DOHH2 (cell line): ENCODE measurements around the gene EGF.

ENCODE experiments used
- H3F3A ChIP-seq: fragments of 200-600 bp; sonication (generic), shearing (Covaris generic); 2 replicates; pipeline ENCODE4 v1.6.0; 2016; ENCODE audit warnings: antibody characterized with exemption, mild to moderate bottlenecking; ENCODE audit not compliant: control insufficient read depth, insufficient read depth
- H3K27ac ChIP-seq: fragments of 200-600 bp; sonication (generic); 2 replicates; pipeline ENCODE4 v1.5.1; 2014; ENCODE audit warnings: low read depth, mild to moderate bottlenecking, low read length, moderate library complexity
- H3K27me3 ChIP-seq: fragments of 200-600 bp; sonication (generic); 2 replicates; pipeline ENCODE4 v1.6.1; 2014; ENCODE audit warnings: mild to moderate bottlenecking, low read length, mixed read lengths; ENCODE audit not compliant: control insufficient read depth
- H3K36me3 ChIP-seq: fragments of 200-600 bp; sonication (generic); 2 replicates; pipeline ENCODE4 v1.6.1; 2014; ENCODE audit warnings: mild to moderate bottlenecking, low read length, moderate library complexity, mixed read lengths; ENCODE audit not compliant: control insufficient read depth
- H3K4me1 ChIP-seq: fragments of 200-600 bp; sonication (generic); 2 replicates; pipeline ENCODE4 v1.6.1; 2014; ENCODE audit warnings: mild to moderate bottlenecking, low read length, mixed read lengths; ENCODE audit not compliant: control insufficient read depth
- H3K4me2 ChIP-seq: fragments of 200-600 bp; sonication (generic); 2 replicates; pipeline ENCODE4 v1.6.0; 2014; ENCODE audit warnings: mild to moderate bottlenecking, low read length, moderate library complexity
- H3K4me3 ChIP-seq: fragments of 200-600 bp; sonication (generic); 2 replicates; pipeline ENCODE4 v1.5.1; 2014; ENCODE audit warnings: mild to moderate bottlenecking, low read length, mixed read lengths
- H3K79me2 ChIP-seq: fragments of 200-600 bp; sonication (generic); 2 replicates; pipeline ENCODE4 v1.6.1; 2014; ENCODE audit warnings: mild to moderate bottlenecking, low read length, mixed read lengths; ENCODE audit not compliant: control insufficient read depth
- H3K9me2 ChIP-seq: fragments of 200-600 bp; sonication (generic); replicated peaks from 2 replicates; pipeline ENCODE4 v1.6.1; 2014; ENCODE audit warnings: mild to moderate bottlenecking, low read length, mixed read lengths; ENCODE audit not compliant: control insufficient read depth
- H3K9me3 ChIP-seq: fragments of 200-600 bp; sonication (generic); 2 replicates; pipeline ENCODE4 v1.6.1; 2014; ENCODE audit warnings: antibody characterized with exemption, low read length, mixed read lengths; ENCODE audit not compliant: control insufficient read depth, insufficient read depth
- H4K20me1 ChIP-seq: fragments of 200-600 bp; sonication (generic); 2 replicates; pipeline ENCODE4 v1.6.0; 2014; ENCODE audit warnings: low read depth, mild to moderate bottlenecking, antibody characterized with exemption, low read length, moderate library complexity; ENCODE audit not compliant: control insufficient read depth, insufficient read depth
- CTCF ChIP-seq: fragments of 200-600 bp; sonication (generic); IDR thresholded peaks from one replicate; pipeline ENCODE4 v1.5.1; 2014; ENCODE audit warnings: antibody characterized with exemption, mild to moderate bottlenecking, low read depth, low read length; ENCODE audit not compliant: poor library complexity, severe bottlenecking
- EZH2phosphoT487 ChIP-seq: fragments of 200-600 bp; sonication (generic); IDR thresholded peaks from 2 replicates; pipeline ENCODE4 v1.6.1; 2017; ENCODE audit warnings: borderline replicate concordance, mild to moderate bottlenecking, antibody characterized with exemption, low read length, moderate library complexity, mixed read lengths

EGF gene

GRCh38 chr4:110010797-110011196, 98.1 kb downstream of the EGF start:
- Histone ChIP-seq H3K36me3 (no peaks in the 10 kb centered on the region), H3K79me2 (no peaks in the 10 kb centered on the region), H4K20me1 (no peaks in the 10 kb centered on the region), H3K27me3 (peaks cover 8% of the 10 kb centered on the region), H3K4me3 (no peak overlapping the region), H3K9me3 (no peaks in the 10 kb centered on the region), H3K9me2 (no peaks in the 10 kb centered on the region), H3K4me2 (no peak overlapping the region), H3K27ac (no peak overlapping the region), H3K4me1 (no peaks in the 10 kb centered on the region), H3F3A (no peaks in the 10 kb centered on the region)
- TF ChIP-seq CTCF: no peak
- TF ChIP-seq EZH2phosphoT487: no peak

GRCh38 chr4:110012917-110013316, 100.2 kb downstream of the EGF start:
- Histone ChIP-seq H3F3A (no peaks in the 10 kb centered on the region), H3K4me2 (no peak overlapping the region), H3K79me2 (no peaks in the 10 kb centered on the region), H3K4me1 (no peaks in the 10 kb centered on the region), H3K9me2 (no peaks in the 10 kb centered on the region), H3K27ac (no peak overlapping the region), H3K9me3 (no peaks in the 10 kb centered on the region), H3K36me3 (no peaks in the 10 kb centered on the region), H3K27me3 (peaks cover 8% of the 10 kb centered on the region), H3K4me3 (no peak overlapping the region), H4K20me1 (no peaks in the 10 kb centered on the region)
- TF ChIP-seq CTCF (no peak), EZH2phosphoT487 (no peak)

GRCh38 chr4:110014233-110014632, 101.5 kb downstream of the EGF start:
- H3K9me3 ChIP-seq: no peaks in the 10 kb centered on the region
- H3K27me3 ChIP-seq: peaks cover 8% of the 10 kb centered on the region
- H3K27ac ChIP-seq: no peak overlapping the region
- H3F3A ChIP-seq: no peaks in the 10 kb centered on the region
- H4K20me1 ChIP-seq: no peaks in the 10 kb centered on the region
- no peak overlapping the region for H3K4me2 ChIP-seq
- H3K36me3 ChIP-seq: no peaks in the 10 kb centered on the region
- no peaks in the 10 kb centered on the region for H3K79me2 ChIP-seq
- no peaks in the 10 kb centered on the region for H3K9me2 ChIP-seq
- TF ChIP-seq CTCF: no peak
- TF ChIP-seq EZH2phosphoT487: no peak
- no peaks in the 10 kb centered on the region for H3K4me1 ChIP-seq
- no peak overlapping the region for H3K4me3 ChIP-seq

GRCh38 chr4:110019153-110019552, 106.5 kb downstream of the EGF start:
- no peak for TF ChIP-seq EZH2phosphoT487
- TF ChIP-seq CTCF: no peak
- no peaks in the 10 kb centered on the region for H4K20me1 ChIP-seq
- no peaks in the 10 kb centered on the region for H3K4me1 ChIP-seq
- H3K36me3 ChIP-seq: no peaks in the 10 kb centered on the region
- no peaks in the 10 kb centered on the region; the same call in 1 of the 2 replicates for H3K27me3 ChIP-seq
- no peaks in the 10 kb centered on the region for H3K9me2 ChIP-seq
- H3F3A ChIP-seq: no peaks in the 10 kb centered on the region
- no peak overlapping the region for H3K27ac ChIP-seq
- no peak overlapping the region for H3K4me2 ChIP-seq
- H3K79me2 ChIP-seq: no peaks in the 10 kb centered on the region
- H3K9me3 ChIP-seq: no peaks in the 10 kb centered on the region
- H3K4me3 ChIP-seq: no peak overlapping the region
